GM23338 (cell line): ENCODE results near the gene NVL. TPM values are rescaled to one million over a fixed set of nuclear protein-coding genes. Genes with fewer than 3 reads are reported as not detected.

Source experiments
- ATAC-seq: fragments of 200-7000 bp; cut with Tn5 transposase; 3 replicates; pipeline ENCODE4 v1.9.1; 2020
- DNase-seq: peaks from one replicate; pipeline ENCODE4 v3.0.0-alpha.2; 2015; ENCODE audit warnings: low spot score
- H2AFZ ChIP-seq: fragments of 200-600 bp; sonication (generic); 2 replicates; pipeline ENCODE4 v1.8.0; 2016; ENCODE audit warnings: antibody characterized with exemption, mild to moderate bottlenecking, moderate library complexity
- H3F3A ChIP-seq: fragments of 200-600 bp; sonication (generic); replicated peaks from 2 replicates; pipeline ENCODE4 v1.8.0; 2017; ENCODE audit warnings: antibody characterized with exemption, mixed run types, low read depth
- H3K27ac ChIP-seq: fragments of 200-600 bp; sonication (generic); 2 replicates; pipeline ENCODE4 v1.6.1; 2016; ENCODE audit warnings: low read depth
- H3K27me3 ChIP-seq: fragments of 200-600 bp; sonication (generic); 2 replicates; pipeline ENCODE4 v1.8.0; 2016; ENCODE audit warnings: mild to moderate bottlenecking, mixed run types, moderate library complexity; ENCODE audit not compliant: insufficient read depth
- H3K36me3 ChIP-seq: fragments of 200-600 bp; sonication (generic); 2 replicates; pipeline ENCODE4 v1.8.0; 2016; ENCODE audit warnings: mild to moderate bottlenecking; ENCODE audit not compliant: insufficient read depth
- H3K4me1 ChIP-seq: fragments of 200-600 bp; sonication (generic); 2 replicates; pipeline ENCODE4 v1.8.0; 2016; ENCODE audit warnings: mild to moderate bottlenecking, moderate library complexity; ENCODE audit not compliant: insufficient read depth
- H3K4me2 ChIP-seq: fragments of 200-600 bp; sonication (generic); 2 replicates; pipeline ENCODE4 v1.7.1; 2017; ENCODE audit warnings: mixed run types
- H3K4me3 ChIP-seq: fragments of 200-600 bp; sonication (generic); 2 replicates; pipeline ENCODE4 v1.6.1; 2016; ENCODE audit warnings: mixed run types
- H3K79me2 ChIP-seq: fragments of 200-600 bp; sonication (generic); replicated peaks from 2 replicates; pipeline ENCODE4 v1.8.0; 2017; ENCODE audit warnings: mild to moderate bottlenecking; ENCODE audit not compliant: insufficient read depth
- H3K9me2 ChIP-seq: fragments of 200-600 bp; sonication (generic); 2 replicates; pipeline ENCODE4 v1.8.0; 2017; ENCODE audit not compliant: insufficient read depth
- H4K20me1 ChIP-seq: fragments of 200-600 bp; sonication (generic); replicated peaks from 2 replicates; pipeline ENCODE4 v1.8.0; 2017; ENCODE audit warnings: mild to moderate bottlenecking; ENCODE audit not compliant: insufficient read depth
- H3K27ac Mint-ChIP-seq: 2 replicates; pipeline ENCODE4 v1.8.0; 2020; ENCODE audit warnings: inconsistent platforms, mild to moderate bottlenecking, moderate library complexity, mixed read lengths
- H3K27me3 Mint-ChIP-seq: 3 replicates; pipeline ENCODE4 v1.8.0; 2022; ENCODE audit warnings: low read depth, mild to moderate bottlenecking, moderate library complexity, mixed read lengths, inconsistent platforms; ENCODE audit not compliant: insufficient read depth, poor library complexity
- H3K36me3 Mint-ChIP-seq: 3 replicates; pipeline ENCODE4 v1.8.0; 2021; ENCODE audit warnings: low read depth, mild to moderate bottlenecking, inconsistent platforms, moderate library complexity, mixed read lengths
- H3K4me1 Mint-ChIP-seq: 3 replicates; pipeline ENCODE4 v1.8.0; 2020; ENCODE audit warnings: mild to moderate bottlenecking, inconsistent platforms, mixed read lengths
- H3K4me3 Mint-ChIP-seq: 3 replicates; pipeline ENCODE4 v1.8.0; 2021; ENCODE audit warnings: moderate library complexity, mild to moderate bottlenecking, inconsistent platforms, mixed read lengths
- H3K9me3 Mint-ChIP-seq: 3 replicates; pipeline ENCODE4 v1.8.0; 2020; ENCODE audit warnings: moderate library complexity, mild to moderate bottlenecking, inconsistent platforms, mixed read lengths
- CREB1 ChIP-seq: fragments of 250-450 bp; sonication (Bioruptor Pico); IDR thresholded peaks from 2 replicates; pipeline ENCODE4 v1.5.0; 2020; ENCODE audit warnings: low read depth, mild to moderate bottlenecking, moderate library complexity
- ETS1 ChIP-seq: IDR thresholded peaks from 2 replicates; pipeline ENCODE4 v1.6.1; 2016; ENCODE audit warnings: antibody characterized with exemption
- EZH2 ChIP-seq: fragments of 200-600 bp; sonication (generic); IDR thresholded peaks from one replicate; pipeline ENCODE4 v1.8.0; 2017; ENCODE audit warnings: antibody characterized with exemption, mild to moderate bottlenecking, low read depth; ENCODE audit not compliant: unreplicated experiment
- EZH2phosphoT487 ChIP-seq: fragments of 200-600 bp; sonication (generic); IDR thresholded peaks from one replicate; pipeline ENCODE4 v1.8.1; 2018; ENCODE audit warnings: antibody characterized with exemption; ENCODE audit not compliant: unreplicated experiment
- JUNB ChIP-seq: IDR thresholded peaks from one replicate; pipeline ENCODE4 v1.6.1; 2016; ENCODE audit warnings: antibody characterized with exemption; ENCODE audit not compliant: unreplicated experiment
- NANOG ChIP-seq: IDR thresholded peaks from 2 replicates; pipeline ENCODE4 v1.6.1; 2016; ENCODE audit warnings: antibody characterized with exemption, borderline replicate concordance
- POLR2AphosphoS5 ChIP-seq: IDR thresholded peaks from 2 replicates; pipeline ENCODE4 v1.6.1; 2016; ENCODE audit warnings: antibody characterized with exemption, low read depth
- REST ChIP-seq: IDR thresholded peaks from one replicate; pipeline ENCODE4 v1.6.1; 2018; ENCODE audit warnings: antibody characterized with exemption; ENCODE audit not compliant: unreplicated experiment
- STAT1 ChIP-seq: IDR thresholded peaks from one replicate; pipeline ENCODE4 v1.6.1; 2016; ENCODE audit warnings: antibody characterized with exemption; ENCODE audit not compliant: unreplicated experiment
- ZNF114 ChIP-seq: fragments of 250-450 bp; sonication (Bioruptor Pico); IDR thresholded peaks from 2 replicates; pipeline ENCODE4 v1.5.0; 2020; ENCODE audit warnings: mild to moderate bottlenecking, moderate library complexity
- ZNF331 ChIP-seq: fragments of 250-450 bp; sonication (Bioruptor Pico); IDR thresholded peaks from 2 replicates; pipeline ENCODE4 v1.5.0; 2020; ENCODE audit warnings: low read depth, mild to moderate bottlenecking, moderate library complexity
- polyA plus RNA-seq: library from polyadenylated mRNA; unstranded; fragments of >200 nt; fragmentation: Nextera tagmentation; extraction: Ambion mirVana; gene quantifications from 2 replicates; pipeline ENCODE4 v1.2.1, GENCODE V29; 2016
- total RNA-seq: library from RNA; depleted of rRNA; stranded (reverse); fragments of >200 nt; shearing (Covaris generic); gene quantifications from 2 replicates; pipeline ENCODE4 v1.2.3, GENCODE V29; 2014
- TF ChIP-seq, protein P1 (sequence below), 2 experiments: fragments of 200-600 bp in 1 of 2; sonication (generic) in 1 of 2; conservative IDR thresholded peaks; 2 replicates each; pipeline versions ENCODE4 v1.5.1 to v1.6.1; 2016 to 2017; ENCODE audit warnings: antibody characterized with exemption in 2 of 2, low read depth in 2 of 2, mild to moderate bottlenecking in 2 of 2, moderate library complexity in 1 of 2
- TF ChIP-seq, protein P2 (sequence below): fragments of 250-450 bp; sonication (Bioruptor Pico); IDR thresholded peaks from 2 replicates; pipeline ENCODE4 v1.5.0; 2020; ENCODE audit warnings: mild to moderate bottlenecking, moderate library complexity

Gene NVL
- total and polyA plus RNA-seq, 2 experiments from 2014 or later: 44.4 to 71.7 TPM

GRCh38 chr1:224196813-224197600 is 133.0 kb downstream of the NVL start:
- Mint-ChIP-seq H3K36me3 (peaks cover 25% of the 10 kb centered on the region), H3K27me3 (no peaks in the 10 kb centered on the region), H3K27ac (no peak overlapping the region), H3K9me3 (no peaks in the 10 kb centered on the region), H3K4me1 (peaks cover 9% of the 10 kb centered on the region), H3K4me3 (no peak overlapping the region)
- H3K4me1 ChIP-seq: no peaks in the 10 kb centered on the region
- no peaks in the 10 kb centered on the region for H3K9me2 ChIP-seq
- H3F3A ChIP-seq: 0 out of 2 replicates have a peak, but pooled peaks cover 9% of the 10 kb centered on the region
- H3K27me3 ChIP-seq: no peaks in the 10 kb centered on the region
- no peak overlapping the region for H3K4me3 ChIP-seq
- H4K20me1 ChIP-seq: 0 out of 2 replicates have a peak, but pooled peaks cover 6% of the 10 kb centered on the region
- DNase-seq (no peak), ATAC-seq (no peak)
- no peak overlapping the region; the same call in 1 of the 2 replicates for H3K27ac ChIP-seq
- no peak overlapping the region for H2AFZ ChIP-seq
- TF ChIP-seq ZNF331 (no peak), STAT1 (no peak), ZNF114 (CRISPR knock-in tag) (no peak), JUNB (no peak), NANOG (no peak), EZH2 (no peak), POLR2AphosphoS5 (no peak), CREB1 (CRISPR knock-in tag) (no peak), EZH2phosphoT487 (no peak), REST (no peak), ETS1 (no peak)
- TF ChIP-seq, protein P1, sequence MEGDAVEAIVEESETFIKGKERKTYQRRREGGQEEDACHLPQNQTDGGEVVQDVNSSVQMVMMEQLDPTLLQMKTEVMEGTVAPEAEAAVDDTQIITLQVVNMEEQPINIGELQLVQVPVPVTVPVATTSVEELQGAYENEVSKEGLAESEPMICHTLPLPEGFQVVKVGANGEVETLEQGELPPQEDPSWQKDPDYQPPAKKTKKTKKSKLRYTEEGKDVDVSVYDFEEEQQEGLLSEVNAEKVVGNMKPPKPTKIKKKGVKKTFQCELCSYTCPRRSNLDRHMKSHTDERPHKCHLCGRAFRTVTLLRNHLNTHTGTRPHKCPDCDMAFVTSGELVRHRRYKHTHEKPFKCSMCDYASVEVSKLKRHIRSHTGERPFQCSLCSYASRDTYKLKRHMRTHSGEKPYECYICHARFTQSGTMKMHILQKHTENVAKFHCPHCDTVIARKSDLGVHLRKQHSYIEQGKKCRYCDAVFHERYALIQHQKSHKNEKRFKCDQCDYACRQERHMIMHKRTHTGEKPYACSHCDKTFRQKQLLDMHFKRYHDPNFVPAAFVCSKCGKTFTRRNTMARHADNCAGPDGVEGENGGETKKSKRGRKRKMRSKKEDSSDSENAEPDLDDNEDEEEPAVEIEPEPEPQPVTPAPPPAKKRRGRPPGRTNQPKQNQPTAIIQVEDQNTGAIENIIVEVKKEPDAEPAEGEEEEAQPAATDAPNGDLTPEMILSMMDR (conservative IDR thresholded peaks at IDR 0.05; ENCODE audit: low read depth in 2 of 2): no peak
- TF ChIP-seq, protein P2, sequence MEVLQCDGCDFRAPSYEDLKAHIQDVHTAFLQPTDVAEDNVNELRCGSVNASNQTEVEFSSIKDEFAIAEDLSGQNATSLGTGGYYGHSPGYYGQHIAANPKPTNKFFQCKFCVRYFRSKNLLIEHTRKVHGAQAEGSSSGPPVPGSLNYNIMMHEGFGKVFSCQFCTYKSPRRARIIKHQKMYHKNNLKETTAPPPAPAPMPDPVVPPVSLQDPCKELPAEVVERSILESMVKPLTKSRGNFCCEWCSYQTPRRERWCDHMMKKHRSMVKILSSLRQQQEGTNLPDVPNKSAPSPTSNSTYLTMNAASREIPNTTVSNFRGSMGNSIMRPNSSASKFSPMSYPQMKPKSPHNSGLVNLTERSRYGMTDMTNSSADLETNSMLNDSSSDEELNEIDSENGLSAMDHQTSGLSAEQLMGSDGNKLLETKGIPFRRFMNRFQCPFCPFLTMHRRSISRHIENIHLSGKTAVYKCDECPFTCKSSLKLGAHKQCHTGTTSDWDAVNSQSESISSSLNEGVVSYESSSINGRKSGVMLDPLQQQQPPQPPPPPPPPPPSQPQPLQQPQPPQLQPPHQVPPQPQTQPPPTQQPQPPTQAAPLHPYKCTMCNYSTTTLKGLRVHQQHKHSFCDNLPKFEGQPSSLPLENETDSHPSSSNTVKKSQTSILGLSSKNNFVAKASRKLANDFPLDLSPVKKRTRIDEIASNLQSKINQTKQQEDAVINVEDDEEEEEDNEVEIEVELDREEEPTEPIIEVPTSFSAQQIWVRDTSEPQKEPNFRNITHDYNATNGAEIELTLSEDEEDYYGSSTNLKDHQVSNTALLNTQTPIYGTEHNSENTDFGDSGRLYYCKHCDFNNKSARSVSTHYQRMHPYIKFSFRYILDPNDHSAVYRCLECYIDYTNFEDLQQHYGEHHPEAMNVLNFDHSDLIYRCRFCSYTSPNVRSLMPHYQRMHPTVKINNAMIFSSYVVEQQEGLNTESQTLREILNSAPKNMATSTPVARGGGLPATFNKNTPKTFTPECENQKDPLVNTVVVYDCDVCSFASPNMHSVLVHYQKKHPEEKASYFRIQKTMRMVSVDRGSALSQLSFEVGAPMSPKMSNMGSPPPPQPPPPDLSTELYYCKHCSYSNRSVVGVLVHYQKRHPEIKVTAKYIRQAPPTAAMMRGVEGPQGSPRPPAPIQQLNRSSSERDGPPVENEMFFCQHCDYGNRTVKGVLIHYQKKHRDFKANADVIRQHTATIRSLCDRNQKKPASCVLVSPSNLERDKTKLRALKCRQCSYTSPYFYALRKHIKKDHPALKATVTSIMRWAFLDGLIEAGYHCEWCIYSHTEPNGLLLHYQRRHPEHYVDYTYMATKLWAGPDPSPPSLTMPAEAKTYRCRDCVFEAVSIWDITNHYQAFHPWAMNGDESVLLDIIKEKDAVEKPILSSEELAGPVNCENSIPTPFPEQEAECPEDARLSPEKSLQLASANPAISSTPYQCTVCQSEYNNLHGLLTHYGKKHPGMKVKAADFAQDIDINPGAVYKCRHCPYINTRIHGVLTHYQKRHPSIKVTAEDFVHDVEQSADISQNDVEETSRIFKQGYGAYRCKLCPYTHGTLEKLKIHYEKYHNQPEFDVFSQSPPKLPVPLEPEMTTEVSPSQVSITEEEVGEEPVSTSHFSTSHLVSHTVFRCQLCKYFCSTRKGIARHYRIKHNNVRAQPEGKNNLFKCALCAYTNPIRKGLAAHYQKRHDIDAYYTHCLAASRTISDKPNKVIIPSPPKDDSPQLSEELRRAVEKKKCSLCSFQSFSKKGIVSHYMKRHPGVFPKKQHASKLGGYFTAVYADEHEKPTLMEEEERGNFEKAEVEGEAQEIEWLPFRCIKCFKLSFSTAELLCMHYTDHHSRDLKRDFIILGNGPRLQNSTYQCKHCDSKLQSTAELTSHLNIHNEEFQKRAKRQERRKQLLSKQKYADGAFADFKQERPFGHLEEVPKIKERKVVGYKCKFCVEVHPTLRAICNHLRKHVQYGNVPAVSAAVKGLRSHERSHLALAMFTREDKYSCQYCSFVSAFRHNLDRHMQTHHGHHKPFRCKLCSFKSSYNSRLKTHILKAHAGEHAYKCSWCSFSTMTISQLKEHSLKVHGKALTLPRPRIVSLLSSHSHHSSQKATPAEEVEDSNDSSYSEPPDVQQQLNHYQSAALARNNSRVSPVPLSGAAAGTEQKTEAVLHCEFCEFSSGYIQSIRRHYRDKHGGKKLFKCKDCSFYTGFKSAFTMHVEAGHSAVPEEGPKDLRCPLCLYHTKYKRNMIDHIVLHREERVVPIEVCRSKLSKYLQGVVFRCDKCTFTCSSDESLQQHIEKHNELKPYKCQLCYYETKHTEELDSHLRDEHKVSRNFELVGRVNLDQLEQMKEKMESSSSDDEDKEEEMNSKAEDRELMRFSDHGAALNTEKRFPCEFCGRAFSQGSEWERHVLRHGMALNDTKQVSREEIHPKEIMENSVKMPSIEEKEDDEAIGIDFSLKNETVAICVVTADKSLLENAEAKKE (CRISPR knock-in tag): no peak
- H3K4me2 ChIP-seq: no peak overlapping the region
- H3K79me2 ChIP-seq: peaks cover 4% of the 10 kb centered on the region; the same call in 1 of the 2 replicates
- H3K36me3 ChIP-seq: no peaks in the 10 kb centered on the region
